ENCODE results near the gene ZCCHC14.
A peak's percentile ranks its signal among the peaks of the same experiment; 100 is the strongest.

Gene ZCCHC14

GRCh38 chr16:87507351-87508069, 14.7 kb upstream of the ZCCHC14 start:
- peak overlapping the region in 1 of 2 experiments; percentile 53 for H3K4me3 ChIP-seq (ENCODE audit: insufficient read depth in 1 of 2, low read depth in 1 of 2, low read length in 2 of 2)
- no peak overlapping the region for H3K23ac ChIP-seq (ENCODE audit: low read length in 2 of 2)
- H4K91ac ChIP-seq (ENCODE audit: low read length): no peak overlapping the region
- H3K14ac ChIP-seq (ENCODE audit: low read length in 2 of 2): no peak overlapping the region
- H3K4me1 ChIP-seq (ENCODE audit: control insufficient read depth, insufficient read depth, low read depth, low read length): no peaks in the 10 kb centered on the region
- H4K8ac ChIP-seq (ENCODE audit: low read length): no peak overlapping the region
- H3K79me1 ChIP-seq (replicated peaks; ENCODE audit: low read length, poor library complexity, severe bottlenecking): no peaks in the 10 kb centered on the region
- no peak overlapping the region for H3K4ac ChIP-seq (ENCODE audit: low read depth in 1 of 2, low read length in 2 of 2)
- no peak overlapping the region for H3K18ac ChIP-seq (ENCODE audit: low read depth in 1 of 2, low read length in 2 of 2)
- H2AK5ac ChIP-seq (ENCODE audit: low read length, severe bottlenecking): no peak overlapping the region
- H2BK5ac ChIP-seq (ENCODE audit: low read depth, low read length, poor library complexity, severe bottlenecking): no peak overlapping the region
- no peak overlapping the region for H2BK15ac ChIP-seq (ENCODE audit: low read depth, poor library complexity, severe bottlenecking)
- H3K9me3 ChIP-seq (ENCODE audit: control insufficient read depth, low read length): no peaks in the 10 kb centered on the region
- no peak overlapping the region for H3K9ac ChIP-seq (ENCODE audit: low read length)
- H3K27me3 ChIP-seq (ENCODE audit: control insufficient read depth in 1 of 2, insufficient read depth in 1 of 2, low read length in 2 of 2): peaks cover 15 to 17% of the 10 kb centered on the region in 2 experiments
- H2BK12ac ChIP-seq (ENCODE audit: low read length in 2 of 2): no peak overlapping the region
- no peak overlapping the region for H2AFZ ChIP-seq (ENCODE audit: low read depth, low read length)
- no peak overlapping the region for H3K4me2 ChIP-seq (ENCODE audit: low read length, poor library complexity, severe bottlenecking)
- H2BK120ac ChIP-seq (ENCODE audit: low read depth, low read length): no peak overlapping the region
- no peaks in the 10 kb centered on the region for H3K36me3 ChIP-seq (ENCODE audit: control insufficient read depth in 1 of 2, insufficient read depth in 2 of 2, low read depth in 1 of 2, low read length in 2 of 2)
- H3K27ac ChIP-seq (ENCODE audit: low read length, poor library complexity, severe bottlenecking): no peak overlapping the region
- WGBS: 86% methylated on average over 25 of the region's 25 CpGs
- no peak for DNase-seq

- no peak overlapping the region for H2BK15ac ChIP-seq (ENCODE audit: low read depth, poor library complexity, severe bottlenecking)
- H3K9ac ChIP-seq (ENCODE audit: low read length): no peak overlapping the region
- WGBS: 87% methylated on average over 13 of the region's 13 CpGs
- no peak overlapping the region for H3K4me2 ChIP-seq (ENCODE audit: low read length, poor library complexity, severe bottlenecking)
- no peak overlapping the region for H2BK120ac ChIP-seq (ENCODE audit: low read depth, low read length)
- peaks cover 15 to 17% of the 10 kb centered on the region in 2 experiments for H3K27me3 ChIP-seq (ENCODE audit: control insufficient read depth in 1 of 2, insufficient read depth in 1 of 2, low read length in 2 of 2)
- no peaks in the 10 kb centered on the region for H3K79me1 ChIP-seq (replicated peaks; ENCODE audit: low read length, poor library complexity, severe bottlenecking)
- H2BK5ac ChIP-seq (ENCODE audit: low read depth, low read length, poor library complexity, severe bottlenecking): no peak overlapping the region
- no peak overlapping the region for H3K18ac ChIP-seq (ENCODE audit: low read depth in 1 of 2, low read length in 2 of 2)
- H3K23ac ChIP-seq (ENCODE audit: low read length in 2 of 2): no peak overlapping the region
- no peaks in the 10 kb centered on the region for H3K9me3 ChIP-seq (ENCODE audit: control insufficient read depth, low read length)
- no peak overlapping the region for H3K27ac ChIP-seq (ENCODE audit: low read length, poor library complexity, severe bottlenecking)
- no peak overlapping the region for H3K4ac ChIP-seq (ENCODE audit: low read depth in 1 of 2, low read length in 2 of 2)
- no peak overlapping the region for H2AK5ac ChIP-seq (ENCODE audit: low read length, severe bottlenecking)
- H4K8ac ChIP-seq (ENCODE audit: low read length): no peak overlapping the region
- no peak for DNase-seq
- H3K4me3 ChIP-seq (ENCODE audit: insufficient read depth in 1 of 2, low read depth in 1 of 2, low read length in 2 of 2): peak overlapping the region in 1 of 2 experiments; percentile 53
- H2BK12ac ChIP-seq (ENCODE audit: low read length in 2 of 2): no peak overlapping the region
- H3K14ac ChIP-seq (ENCODE audit: low read length in 2 of 2): no peak overlapping the region
- no peak overlapping the region for H4K91ac ChIP-seq (ENCODE audit: low read length)
- H2AFZ ChIP-seq (ENCODE audit: low read depth, low read length): no peak overlapping the region
- no peaks in the 10 kb centered on the region for H3K4me1 ChIP-seq (ENCODE audit: control insufficient read depth, insufficient read depth, low read depth, low read length)
- no peaks in the 10 kb centered on the region for H3K36me3 ChIP-seq (ENCODE audit: control insufficient read depth in 1 of 2, insufficient read depth in 2 of 2, low read depth in 1 of 2, low read length in 2 of 2)
Measured at GRCh38 chr16:87506423-87507350, 13.9 kb upstream of the ZCCHC14 start.

DNA sequence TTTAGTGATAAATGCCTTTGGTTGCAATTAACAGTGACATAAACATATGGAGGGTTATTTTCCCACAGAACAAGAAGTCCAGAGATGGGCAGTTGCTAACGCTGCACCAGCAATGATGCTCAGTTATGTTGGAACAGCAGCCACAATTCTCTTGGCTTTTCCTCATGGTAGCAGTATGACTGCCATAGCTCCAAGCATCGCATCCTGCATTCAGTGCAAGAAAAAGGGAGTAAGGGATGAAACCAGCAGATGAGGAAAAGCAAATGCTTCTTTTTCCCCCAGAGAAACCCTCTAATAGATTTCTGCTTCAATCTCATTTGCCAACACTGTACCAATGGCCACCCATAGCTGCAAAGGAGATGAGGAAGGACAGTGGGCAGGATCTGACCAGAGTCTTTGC, 13.0 kb upstream of the ZCCHC14 start:
- H4K91ac ChIP-seq (ENCODE audit: low read length): no peak overlapping the region
- 97% methylated on average over 2 of the region's 2 CpGs for WGBS
- no peak overlapping the region for H2AFZ ChIP-seq (ENCODE audit: low read depth, low read length)

More for the DNA sequence above, 13.0 kb upstream of the ZCCHC14 start:
- Histone ChIP-seq H3K23ac (ENCODE audit: low read length in 2 of 2) (no peak overlapping the region), H3K14ac (ENCODE audit: low read length in 2 of 2) (no peak overlapping the region), H2BK120ac (ENCODE audit: low read depth, low read length) (no peak overlapping the region), H3K79me1 (replicated peaks; ENCODE audit: low read length, poor library complexity, severe bottlenecking) (no peaks in the 10 kb centered on the region), H2AK5ac (ENCODE audit: low read length, severe bottlenecking) (no peak overlapping the region), H3K4me1 (ENCODE audit: control insufficient read depth, insufficient read depth, low read depth, low read length) (no peaks in the 10 kb centered on the region), H3K9me3 (ENCODE audit: control insufficient read depth, low read length) (no peaks in the 10 kb centered on the region), H3K18ac (ENCODE audit: low read depth in 1 of 2, low read length in 2 of 2) (no peak overlapping the region), H3K27ac (ENCODE audit: low read length, poor library complexity, severe bottlenecking) (no peak overlapping the region), H2BK12ac (ENCODE audit: low read length in 2 of 2) (no peak overlapping the region), H3K9ac (ENCODE audit: low read length) (no peak overlapping the region), H3K4me3 (ENCODE audit: insufficient read depth in 1 of 2, low read depth in 1 of 2, low read length in 2 of 2) (no peak overlapping the region), H3K4ac (ENCODE audit: low read depth in 1 of 2, low read length in 2 of 2) (no peak overlapping the region), H2BK5ac (ENCODE audit: low read depth, low read length, poor library complexity, severe bottlenecking) (no peak overlapping the region), H3K36me3 (ENCODE audit: control insufficient read depth in 1 of 2, insufficient read depth in 2 of 2, low read depth in 1 of 2, low read length in 2 of 2) (no peaks in the 10 kb centered on the region), H3K27me3 (ENCODE audit: control insufficient read depth in 1 of 2, insufficient read depth in 1 of 2, low read length in 2 of 2) (peaks cover 15 to 17% of the 10 kb centered on the region in 2 experiments), H2BK15ac (ENCODE audit: low read depth, poor library complexity, severe bottlenecking) (no peak overlapping the region), H4K8ac (ENCODE audit: low read length) (no peak overlapping the region), H3K4me2 (ENCODE audit: low read length, poor library complexity, severe bottlenecking) (no peak overlapping the region)
- DNase-seq: no peak

Measured in mesenchymal stem cell (in vitro differentiated cells and primary cell).